D341Med (cell line): ENCODE data around the gene KIZ.
"Not testable (repeated sequence)": the region's sequence is repeated elsewhere in the genome, so short reads cannot be mapped to it uniquely, and the experiment has no call there.

Experiments used
- DNase-seq: peaks from one replicate; pipeline ENCODE4 v3.0.0; 2012; ENCODE audit warnings: low spot score

Gene KIZ

DNA sequence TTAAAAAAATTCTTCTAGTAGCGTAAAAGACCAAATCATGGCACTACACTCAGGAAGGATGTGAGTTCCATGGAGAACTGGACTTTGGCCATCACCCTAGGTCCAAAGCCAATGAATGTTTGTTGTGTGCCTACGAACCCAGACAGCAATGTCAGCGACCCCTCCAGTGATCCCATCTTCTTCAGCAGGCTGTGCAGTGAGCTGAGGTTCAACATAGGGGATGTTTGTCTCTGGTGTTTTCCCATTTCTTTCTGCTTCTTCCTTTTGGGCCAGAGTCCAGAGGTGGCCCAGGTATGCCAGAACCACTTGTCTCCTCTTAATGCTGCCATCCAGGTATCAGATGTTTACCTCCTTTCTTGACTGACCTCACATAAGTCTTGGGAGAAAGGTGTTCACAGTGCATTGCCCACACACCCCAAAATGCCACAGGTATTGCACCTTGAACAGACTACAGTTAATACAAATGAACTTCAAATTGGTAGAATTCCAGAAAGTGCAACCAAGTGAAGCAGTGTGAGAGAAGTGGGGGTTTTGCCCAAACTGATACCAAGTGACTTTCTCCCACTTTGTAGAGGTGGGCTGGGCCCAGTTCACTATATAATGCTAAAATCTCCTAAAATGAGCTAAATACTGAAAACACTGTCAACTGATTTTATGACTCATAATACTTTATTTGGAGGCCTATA is 14.1 kb downstream of the KIZ start:
- no peak for DNase-seq

DNA sequence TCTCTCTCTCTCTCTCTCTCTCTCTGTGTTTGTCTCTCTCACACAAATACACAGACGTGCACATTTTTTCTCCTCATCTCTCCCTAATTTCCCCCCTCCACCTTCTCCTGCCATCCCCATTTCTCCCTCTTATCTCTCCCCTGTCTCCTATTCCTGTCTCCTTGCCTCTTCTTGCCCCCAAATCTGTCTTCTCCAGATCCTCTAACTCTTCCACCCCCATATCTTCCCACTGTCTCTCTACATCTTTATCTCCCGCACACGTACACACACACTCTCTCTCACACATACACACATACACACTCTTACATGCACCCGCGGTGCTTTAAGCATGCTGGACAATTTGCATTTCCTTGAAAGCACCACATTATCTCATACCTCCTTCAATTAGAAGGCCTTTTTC is 15.9 kb downstream of the KIZ start:
- no peak for DNase-seq

DNA sequence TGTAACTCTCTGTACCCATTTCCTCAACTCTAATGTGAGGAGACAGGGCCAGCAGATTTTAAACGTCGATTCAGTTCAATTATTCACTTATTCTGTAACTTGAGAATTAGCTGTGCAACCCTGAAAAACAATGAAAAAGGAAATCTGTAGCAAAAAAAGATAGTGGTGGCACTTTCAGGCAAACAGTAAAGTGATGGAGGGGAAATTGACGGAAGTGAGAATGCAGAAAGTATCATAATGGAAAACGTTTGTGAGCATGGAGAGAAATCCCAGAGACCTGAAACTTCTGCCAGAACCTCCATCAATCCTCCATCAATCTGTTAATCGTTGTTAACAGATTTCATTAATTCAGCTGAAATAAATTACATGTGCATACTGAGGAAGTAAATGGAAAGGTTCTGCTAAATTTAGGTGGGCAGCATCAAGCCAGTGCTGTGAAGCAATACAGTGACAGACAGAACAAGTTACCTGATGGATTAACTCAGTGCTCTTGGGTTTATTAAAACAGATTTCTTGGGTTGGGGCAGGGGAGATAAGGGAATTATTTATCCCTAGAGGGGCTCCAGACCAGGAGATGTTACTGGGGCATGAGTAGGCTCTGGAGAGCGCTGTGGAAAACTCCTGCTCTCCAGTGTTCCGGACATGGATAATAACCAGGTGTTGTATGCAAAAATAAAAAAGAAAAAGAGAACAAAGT is 17.5 kb downstream of the KIZ start:
- DNase-seq = no peak

DNA sequence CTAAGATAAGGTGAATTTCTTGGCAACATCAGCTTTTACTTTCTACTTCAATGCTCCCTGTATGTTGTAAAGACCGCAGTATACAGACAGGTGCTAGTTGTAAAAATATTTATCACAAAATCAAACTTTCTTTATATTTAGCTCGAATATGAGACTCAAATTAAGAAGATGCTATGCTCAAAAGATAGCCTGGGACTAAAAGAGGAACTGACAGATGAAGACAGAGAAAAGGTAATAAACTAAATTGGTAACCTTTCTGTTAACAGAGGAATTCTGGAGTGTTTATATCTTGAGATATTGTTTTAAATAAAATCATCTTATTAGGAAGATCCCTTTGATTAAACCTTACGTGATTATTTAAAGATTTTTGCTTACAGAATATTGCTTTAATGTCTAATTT is 19.5 kb downstream of the KIZ start:
- DNase-seq = no peak

DNA sequence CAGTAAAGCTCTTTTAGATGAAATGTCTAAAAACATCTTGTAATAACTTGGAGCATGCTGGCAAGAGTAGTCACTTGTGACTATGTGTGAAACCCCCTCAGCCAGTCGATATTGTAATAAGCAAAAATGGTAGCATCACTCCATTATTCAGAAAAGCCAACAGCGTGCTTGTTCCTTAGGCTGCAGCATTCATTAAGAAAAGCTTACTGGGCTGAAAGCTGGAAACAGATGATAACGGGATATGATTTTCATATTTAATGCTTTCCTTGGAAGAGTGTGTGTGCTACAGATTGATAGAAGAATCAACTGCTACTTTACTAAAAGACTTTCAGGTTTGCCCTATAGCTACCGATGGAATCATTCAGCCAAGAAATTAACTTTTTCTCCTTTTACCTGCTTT is 20.3 kb downstream of the KIZ start:
- no peak for DNase-seq

DNA sequence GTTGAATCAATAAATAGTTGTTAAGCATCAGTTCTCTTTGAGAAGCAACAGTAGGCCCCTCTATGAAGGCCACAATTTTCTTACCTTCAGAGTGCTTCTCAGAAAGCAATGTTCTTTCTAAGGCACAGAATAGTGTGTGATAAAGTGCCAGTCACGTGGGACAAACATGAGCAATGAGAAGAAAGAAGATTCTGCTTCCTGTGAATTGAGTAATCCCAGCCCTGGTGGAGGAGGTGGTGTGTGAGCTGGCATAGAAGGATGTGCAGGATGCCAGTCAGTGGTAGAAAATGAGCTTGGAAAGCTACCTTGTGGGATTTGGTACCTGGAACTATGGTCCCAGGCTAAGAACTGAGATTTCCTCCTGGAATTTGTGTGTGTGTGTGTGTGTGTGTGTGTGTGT is 21.7 kb downstream of the KIZ start:
- no peak for DNase-seq

DNA sequence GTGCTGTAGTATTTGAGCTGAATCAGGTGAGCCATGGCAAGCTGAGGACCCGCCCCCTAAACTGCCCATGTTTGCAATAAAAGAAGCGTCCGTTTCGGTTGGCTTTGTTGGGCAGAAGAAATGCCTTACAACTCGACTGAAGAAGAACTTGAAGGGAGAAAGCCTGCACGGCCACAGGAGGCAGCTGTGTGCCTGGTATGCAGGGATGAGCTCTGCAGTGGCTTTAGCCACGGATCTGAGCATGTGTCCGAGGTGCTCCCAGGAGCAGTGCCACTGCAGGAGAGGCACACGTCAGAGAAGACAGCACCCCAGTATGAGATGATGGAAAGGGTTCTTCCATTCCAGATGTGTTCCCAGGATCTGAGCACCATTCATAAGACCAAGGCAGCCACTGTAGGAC is 23.5 kb downstream of the KIZ start:
- DNase-seq = no peak

DNA sequence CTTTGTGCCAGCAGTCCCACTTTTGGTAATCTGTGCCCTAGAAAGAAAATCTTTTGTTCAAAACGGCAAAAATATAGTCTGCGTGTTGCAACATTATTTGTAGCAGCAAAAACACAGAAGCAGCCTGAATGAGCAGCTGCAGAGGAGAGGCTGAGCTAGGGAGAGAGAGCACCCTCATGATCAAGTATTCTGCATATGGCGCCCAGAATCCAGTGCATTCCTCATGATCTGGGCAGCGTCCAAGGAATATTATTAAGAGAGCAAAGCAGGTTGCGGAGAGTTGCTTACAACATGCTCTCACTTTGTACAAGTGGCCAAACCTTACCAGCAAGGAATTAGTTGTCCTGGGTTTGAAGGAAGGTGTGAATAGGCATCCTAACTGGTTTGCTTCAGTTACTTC is 25.9 kb downstream of the KIZ start:
- no peak for DNase-seq

DNA sequence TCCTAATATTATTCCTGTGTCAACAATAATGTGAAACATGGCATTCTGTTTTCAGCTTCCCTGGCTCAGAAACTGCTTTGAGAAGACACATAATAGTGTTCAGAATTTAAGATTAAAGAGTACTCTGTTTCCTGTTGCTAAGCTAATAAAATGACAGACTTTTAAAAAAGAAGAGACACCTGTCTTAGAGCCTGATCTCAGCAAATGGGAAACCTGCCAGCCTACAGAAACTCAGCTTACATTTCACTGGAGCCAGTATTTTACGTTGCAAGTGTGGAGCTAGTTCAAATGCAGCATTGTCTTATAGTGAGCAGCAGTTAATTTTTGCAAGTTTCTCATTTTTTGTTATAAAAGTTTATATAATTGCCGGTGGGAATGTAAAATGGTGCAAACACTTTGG is 28.8 kb downstream of the KIZ start:
- DNase-seq = no peak

DNA sequence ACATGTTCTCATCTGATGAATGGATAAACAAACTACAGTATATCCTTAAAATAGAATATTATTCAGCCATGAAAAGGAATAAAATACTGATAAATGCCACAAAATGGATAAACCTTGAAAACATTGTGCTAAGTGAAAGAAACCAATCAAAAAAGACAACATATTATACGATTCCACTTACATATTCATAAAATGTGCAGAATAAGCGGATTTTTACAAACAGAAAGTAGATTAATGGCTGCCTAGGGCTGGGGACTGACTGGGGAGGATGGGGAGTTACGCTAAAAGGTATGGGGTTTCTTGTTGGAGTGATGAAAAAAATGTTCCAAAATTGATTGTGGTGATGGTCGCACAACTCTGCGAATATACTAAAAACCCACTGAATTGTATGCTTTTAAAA is 29.4 kb downstream of the KIZ start:
- no peak for DNase-seq

DNA sequence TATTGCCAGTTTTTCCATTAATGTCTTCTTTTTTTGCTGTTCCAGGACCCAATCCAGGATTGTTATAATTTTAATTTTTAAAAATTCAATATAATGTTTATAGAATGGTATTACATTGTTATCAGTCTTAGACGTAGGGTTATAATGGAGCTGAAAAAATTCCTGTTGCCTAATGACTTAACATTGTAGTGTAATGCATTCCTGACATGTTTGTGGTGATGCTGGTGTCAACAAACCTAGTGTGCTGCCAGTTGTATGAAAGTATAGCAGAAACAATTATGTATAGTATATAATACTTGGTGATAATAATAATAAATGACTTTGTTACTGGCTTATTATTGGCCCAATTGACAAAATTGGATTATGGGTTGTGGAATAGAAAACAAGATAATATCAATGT is 30.4 kb downstream of the KIZ start:
- DNase-seq = no peak

DNA sequence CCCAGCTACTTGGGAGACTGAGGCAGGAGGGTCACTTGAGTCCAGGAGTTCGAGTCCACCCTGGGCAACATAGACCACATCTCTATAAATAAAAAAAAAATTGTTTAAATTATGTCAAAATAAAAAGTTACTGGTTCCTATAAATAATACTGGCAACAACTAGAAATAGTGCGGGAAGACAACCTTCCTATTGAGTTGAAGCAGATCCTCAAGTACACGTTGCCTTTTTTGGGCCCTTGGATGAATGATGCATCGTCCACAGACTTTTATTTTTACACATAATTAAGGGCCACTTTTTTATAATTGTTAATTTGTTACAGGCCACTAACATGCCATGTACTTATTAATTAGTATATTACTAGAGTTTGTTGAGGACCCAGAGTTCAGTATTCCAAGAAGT is 31.1 kb downstream of the KIZ start:
- no peak for DNase-seq

DNA sequence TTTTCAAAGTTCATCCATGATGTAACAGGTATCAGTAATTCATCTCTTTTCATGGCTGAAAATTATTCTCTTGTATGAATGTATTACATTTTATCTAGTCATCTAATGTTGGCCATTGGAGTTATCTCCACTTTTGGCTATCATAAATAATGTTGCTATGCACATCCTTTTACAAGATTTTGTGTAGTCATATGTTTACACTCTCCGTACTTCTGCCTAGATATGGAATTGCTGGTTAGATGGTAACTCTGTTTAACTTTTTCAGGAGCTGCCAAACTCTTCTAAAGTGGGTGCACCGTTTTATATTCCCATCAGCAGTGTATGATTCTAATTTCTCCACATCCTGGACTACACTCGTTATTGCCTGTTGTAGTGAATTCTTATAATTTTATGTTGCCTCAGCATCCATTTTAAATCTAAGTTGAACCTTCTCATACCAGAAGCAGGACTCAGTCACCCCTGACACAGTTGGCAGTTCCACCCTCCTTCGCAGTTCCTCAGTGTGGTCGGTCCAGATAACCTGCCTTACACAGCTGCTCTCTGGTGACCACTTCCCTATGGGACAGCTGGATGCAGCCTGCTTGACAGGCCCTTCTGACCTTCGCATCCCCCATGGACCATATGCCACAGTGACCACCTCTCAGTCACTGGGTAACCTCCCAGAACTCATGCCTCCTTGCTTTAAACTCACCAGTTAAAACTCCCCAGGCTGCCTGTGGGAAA is 33.9 kb downstream of the KIZ start:
- no peak for DNase-seq

DNA sequence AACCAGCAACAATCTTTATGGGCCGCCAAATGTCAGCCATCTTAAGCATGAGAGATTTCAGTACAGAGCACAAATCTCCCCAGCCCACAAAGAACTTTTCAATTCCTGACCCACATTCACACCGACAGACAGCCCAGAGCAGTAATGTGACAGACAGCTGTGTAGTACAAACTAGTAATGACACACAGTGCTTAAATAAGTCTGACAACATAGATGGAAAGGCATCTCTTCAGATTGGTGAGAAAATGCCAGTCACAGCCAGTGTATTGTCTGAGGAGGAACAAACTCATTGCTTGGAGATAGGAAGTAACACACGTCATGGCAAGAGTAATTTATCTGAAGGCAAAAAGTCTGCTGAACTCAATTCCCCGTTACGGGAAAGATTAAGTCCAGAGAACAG is 36.0 kb downstream of the KIZ start:
- DNase-seq = no peak

DNA sequence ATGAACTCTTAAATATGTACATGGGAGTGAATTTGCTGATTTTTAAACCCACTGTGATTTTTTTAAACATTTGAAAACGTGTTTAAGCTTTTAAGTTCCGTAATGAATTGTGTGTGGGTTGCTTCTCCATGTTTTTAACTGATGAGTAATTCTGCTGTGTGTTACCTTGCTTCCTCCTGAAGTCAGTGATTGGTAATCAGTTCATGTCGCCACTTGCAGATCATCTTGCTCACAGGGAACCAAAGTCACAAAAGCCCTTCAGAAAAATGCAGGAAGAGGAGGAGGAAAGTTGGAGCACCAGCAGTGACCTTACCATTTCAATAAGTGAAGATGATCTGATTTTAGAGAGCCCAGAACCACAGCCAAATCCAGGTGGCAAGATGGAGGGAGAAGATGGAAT is 36.7 kb downstream of the KIZ start:
- no peak for DNase-seq

DNA sequence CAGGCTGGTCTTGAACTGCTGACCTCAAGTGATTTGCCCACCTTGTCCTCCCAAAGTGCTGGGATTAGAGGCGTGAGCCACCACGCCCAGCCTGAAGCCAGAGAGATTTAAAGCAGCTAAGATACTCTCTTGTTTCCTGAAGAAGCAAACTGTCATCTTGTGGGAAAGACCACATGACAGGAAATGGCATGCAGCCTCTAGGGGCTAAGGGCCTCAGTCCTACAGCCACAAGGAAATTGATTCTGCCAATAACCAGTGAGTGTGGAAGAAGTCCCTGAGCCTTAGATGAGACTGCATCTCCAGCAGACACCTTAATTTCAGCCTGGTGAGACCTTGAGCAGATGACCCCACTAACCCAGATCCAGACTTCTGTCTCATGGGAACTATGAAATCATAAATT is 40.9 kb downstream of the KIZ start:
- DNase-seq = no peak

DNA sequence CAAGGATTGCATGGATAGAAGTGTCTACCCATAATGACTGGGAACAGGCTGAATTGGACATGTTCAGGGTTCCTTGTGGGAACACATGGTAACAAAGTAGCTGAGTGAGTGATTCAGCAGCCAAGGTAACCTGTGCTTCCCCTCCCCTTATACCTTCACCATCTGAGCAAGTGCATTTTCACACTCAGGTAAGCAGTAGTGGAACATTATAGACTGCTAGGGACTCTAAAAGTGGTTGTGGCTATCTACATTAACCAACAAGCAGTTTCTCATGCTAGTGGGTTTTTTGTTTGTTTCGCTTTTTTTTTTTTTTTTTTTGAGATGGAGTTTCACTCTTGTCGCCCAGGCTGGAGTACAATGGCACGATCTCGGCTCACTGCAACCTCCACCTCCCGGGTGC is 41.4 kb downstream of the KIZ start:
- no peak for DNase-seq

DNA sequence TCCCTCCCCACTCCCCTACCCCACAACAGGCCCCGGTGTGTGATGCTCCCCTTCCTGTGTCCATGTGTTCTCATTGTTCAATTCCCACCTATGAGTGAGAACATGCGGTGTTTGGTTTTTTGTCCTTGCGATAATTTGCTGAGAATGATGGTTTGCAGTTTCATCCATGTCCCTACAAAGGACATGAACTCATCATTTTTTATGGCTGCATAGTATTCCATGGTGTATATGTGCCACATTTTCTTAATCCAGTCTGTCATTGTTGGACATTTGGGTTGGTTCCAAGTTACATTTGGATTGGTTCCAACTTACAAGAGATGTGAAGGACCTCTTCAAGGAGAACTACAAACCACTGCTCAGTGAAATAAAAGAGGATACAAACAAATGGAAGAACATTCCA is 42.2 kb downstream of the KIZ start:
- DNase-seq = not testable (repeated sequence)

DNA sequence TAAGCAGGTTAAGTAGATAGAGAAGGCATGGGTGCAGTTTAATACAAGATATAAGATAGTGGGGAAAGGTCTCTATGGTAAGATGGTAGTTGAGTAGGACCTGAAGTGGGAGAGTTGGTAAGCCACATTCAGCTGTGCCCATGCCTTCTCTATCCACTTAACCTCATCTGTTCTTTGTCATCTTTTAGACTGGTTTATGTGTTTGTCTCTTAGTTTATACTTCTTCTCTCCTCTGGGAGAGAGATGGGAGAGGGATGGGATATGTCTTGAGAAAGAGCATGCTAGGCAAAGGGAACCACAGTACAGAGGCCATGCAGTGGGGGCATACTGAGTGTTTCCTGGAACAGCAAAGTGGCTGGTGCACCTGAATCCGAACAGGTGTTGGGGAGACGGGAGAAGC is 46.7 kb downstream of the KIZ start:
- no peak for DNase-seq

DNA sequence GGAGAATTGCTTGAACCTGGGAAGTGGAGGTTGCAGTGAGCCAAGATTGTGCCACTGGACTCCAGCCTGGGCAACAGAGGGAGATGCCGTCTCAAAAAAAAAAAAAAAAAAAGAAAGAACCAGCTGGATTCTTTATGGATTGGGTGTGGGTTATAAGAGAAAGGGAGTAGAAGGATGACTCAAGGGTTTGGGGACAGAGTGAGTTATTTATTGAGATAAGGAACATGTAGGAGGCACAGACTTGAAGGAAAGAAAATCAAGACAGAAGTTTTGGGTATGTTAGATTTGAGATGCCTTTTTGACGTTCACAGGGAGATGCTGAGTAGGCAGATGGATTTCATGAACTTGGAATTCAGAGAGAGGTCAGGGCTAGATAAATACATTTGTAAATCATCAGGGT is 47.6 kb downstream of the KIZ start:
- DNase-seq = no peak

DNA sequence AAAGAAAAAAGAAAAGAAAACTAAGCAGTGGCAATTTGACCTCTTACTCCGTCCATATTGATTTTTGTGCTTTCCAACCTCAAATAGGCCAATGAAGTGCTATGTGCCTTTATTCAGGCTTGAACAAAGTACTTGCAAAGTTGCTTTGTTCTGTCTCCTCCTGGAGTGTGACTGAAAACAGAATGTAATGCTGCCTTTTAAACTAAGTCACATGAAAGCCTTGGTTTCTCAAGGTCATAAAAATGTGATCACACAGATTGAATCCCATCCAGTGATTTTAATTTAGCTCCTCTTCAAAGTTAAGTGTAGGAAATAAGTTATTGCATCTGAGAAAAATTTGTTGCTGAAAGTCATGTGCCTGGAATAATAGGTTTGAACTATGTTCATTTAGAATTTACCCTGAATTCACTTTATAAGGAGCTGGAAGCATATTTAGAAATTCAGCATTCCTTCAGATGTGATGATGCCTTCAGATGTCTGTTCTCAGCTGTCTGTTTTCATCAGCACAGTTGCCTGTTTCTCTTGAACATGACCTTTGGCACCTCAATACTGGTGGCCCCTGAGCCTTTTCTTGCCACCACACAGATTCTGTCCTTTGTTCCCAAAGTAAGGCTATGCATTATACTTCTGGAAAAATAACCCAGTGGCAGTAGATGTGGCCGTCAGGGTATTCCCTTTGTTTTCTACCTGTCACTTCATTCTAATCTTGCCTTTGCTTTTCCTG is 48.8 kb downstream of the KIZ start:
- no peak for DNase-seq

DNA sequence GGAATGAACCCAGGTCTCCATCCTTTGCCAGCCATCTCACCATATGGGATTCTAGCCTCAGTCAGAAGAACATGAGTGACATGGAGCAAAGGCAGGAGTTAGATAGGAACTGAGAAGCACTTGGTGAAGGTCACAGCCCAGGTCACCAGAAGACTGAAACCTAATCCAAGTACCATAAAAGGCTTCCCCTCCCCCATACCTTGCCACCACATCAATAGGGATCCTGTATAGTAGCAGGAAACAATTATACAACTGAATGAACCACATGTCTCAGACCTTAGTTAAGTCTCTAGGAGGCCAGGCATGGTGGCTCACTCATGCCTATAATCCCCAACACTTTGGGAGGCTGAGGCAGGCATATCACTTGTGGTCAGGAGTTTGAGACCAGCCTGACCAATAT is 49.6 kb downstream of the KIZ start:
- DNase-seq = no peak

DNA sequence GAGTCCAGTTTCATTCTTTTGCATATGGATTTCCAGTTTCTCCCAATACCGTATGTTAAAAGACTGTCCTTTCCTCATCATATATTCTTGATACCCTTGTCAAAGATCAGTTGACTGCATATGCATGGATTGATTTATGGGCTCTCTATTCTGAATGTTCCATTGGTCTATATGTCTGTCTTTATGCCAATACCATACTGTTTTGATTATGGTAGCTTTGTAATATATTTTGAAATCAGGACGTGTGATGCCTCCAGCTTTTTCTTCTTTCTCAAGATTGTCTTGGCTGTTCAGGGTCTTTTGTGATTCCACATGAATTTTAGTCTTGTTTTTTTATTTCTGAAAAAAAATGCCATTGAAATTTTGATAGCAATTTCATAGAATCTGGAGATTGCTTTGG is 51.9 kb downstream of the KIZ start:
- DNase-seq = no peak
